Germinal center (tissue), 1 donor: ENCODE results near the gene ZNF593OS.

ENCODE experiments used
- DNase-seq: peaks from one replicate; pipeline ENCODE4 v3.0.0; 2012; ENCODE audit warnings: mixed read lengths, low spot score

Gene ZNF593OS

DNA sequence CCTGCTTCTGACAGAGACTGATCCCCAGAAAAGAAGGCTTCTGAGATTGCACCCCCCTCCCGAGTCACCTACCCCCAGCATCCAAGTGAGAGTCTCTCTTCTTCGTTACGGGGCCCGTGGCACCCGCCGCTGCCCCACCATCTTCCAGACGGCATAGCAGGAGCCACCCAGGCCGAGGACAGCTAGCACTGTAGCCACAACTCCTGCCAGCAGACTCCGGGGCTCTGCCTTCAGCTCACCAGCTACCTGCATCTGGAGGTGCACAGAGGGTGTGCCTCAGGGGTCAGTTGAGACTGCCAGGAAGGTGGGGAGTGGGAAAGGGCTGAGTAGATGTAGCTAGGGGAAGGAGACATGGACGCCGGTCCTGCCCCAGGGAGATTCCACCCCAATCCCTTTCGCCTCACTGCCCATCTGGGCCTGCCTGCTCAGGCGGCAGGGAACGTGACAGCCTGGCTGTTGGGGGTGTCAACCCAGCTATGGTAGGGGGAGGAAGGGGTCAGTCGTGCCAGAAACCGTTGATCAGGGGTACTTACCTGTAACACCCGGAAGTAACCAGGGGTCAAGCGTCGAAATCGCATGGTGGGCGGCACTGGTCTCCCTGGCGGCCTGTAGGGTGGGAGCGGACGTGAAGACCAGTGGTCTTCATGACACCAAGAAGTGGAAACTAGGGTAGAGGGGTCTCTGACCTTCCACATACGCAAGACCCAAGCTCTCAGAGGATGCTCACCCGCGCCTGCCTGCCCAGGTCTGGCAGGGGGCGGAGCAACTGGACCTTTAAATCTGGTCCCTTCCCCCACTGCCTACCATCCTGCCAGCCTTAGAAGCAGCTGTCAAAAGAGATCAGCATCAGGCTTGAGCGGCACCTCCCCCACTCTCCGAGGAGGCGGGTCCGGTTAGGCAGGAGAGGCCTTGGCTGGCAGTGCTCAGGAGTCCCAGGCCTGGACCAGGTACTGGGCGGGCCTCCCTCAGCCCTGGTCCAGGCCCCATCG, at the start of gene ZNF593OS:
ZNF593OS (minus strand) TSS at position 749 of the 989 bp plus-strand sequence; CDS start at position 578, 171 bp downstream.
- no peak for DNase-seq

DNA sequence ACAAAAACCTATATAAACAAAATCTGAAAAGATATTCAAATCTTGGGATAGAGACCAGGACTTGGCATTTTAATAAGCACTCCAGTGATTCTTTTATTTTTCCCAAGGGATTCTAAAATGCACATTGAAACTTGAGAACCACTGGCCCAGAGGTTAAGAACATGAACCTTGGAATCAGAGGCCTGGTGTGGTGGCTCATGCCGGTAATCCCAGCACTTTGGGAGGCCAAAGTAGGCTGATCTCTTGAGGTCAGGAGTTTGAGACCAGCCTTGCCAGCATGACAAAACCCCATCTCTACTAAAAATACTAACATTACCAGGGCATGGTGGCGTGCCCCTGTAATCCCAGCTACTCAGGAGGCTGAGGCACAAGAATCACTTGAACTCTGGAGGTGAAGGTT, 49.5 kb upstream of the ZNF593OS start:
- no peak for DNase-seq

DNA sequence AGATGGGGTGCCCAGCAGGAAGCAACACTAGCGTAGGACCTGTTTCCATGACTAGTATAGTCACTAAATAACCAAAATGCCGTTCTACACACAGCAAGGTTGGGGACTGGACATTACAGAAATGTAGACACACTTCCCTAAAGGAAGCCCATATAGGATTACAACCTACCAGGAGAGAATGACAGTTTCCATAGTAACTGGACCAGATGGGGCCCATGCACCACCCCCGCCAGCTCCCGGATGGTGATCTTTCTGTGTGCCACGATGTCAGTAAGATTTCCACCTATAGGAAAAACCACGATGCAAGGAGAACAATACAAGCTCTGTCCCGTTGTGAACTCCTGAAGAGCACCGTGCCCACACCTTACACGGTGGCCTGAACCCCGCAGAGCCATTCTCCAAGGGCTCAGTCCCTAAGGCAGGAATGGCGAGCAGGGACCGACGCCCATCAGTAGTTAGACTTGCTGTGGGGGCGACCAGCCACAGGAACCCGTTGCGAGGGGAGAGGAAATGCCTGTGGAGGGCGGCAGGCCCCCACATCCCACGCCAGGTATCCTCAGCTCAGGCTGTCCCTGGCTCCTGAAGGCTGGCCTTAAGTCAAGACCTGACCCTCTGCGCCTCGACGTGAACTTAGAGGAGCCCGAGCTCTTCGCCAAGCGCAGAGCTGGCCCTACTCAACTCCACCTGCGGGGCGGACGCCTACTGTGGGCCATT, 48.7 kb upstream of the ZNF593OS start:
- no peak for DNase-seq

DNA sequence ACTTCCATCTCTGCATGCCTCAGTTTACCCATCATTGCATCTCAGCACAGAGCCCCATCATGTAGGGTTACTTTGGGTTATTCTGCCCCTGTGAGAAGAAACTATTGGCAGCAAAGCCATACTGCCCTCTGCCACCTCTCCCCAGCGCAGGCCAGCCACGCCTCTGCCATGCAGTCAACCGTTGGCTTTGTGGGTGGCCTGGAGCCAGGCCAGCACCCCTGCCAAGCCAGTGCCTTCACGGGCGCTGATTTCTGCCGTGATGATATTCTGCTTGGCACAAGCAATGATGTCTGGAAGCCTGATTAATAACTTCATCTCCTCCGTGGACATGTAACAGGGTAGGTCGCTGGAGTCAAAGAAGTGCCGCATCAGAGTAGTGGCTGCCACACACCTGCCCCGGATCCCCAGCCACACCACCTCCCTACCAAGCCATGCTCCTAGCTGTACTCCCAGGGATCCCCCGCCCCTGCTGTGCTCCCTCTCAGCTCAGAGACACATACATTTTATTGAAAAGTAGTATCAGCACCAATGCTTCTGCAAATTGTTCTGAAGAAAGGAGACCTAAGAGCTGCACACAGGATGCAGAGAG, 47.4 kb upstream of the ZNF593OS start:
- DNase-seq = no peak

DNA sequence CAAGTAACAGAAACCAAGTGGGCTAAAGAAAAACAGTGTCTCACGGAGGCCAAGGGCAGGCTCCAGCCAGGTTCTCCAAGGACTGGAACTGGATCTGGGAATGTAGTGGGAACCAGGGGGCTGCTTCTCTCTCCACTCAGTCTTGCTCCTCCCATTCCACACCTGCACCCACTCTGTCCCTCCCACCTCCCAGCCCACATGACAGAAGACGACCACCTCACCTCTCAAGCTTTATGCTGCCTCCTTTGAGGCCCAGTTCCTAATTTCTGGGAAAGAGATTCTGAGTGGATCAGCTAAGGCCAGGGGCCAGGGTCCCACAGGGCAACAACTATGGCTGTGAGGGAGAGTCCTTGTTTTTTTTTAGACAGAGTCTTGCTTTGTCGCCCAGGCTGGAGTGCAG, 43.6 kb upstream of the ZNF593OS start:
- DNase-seq = no peak

DNA sequence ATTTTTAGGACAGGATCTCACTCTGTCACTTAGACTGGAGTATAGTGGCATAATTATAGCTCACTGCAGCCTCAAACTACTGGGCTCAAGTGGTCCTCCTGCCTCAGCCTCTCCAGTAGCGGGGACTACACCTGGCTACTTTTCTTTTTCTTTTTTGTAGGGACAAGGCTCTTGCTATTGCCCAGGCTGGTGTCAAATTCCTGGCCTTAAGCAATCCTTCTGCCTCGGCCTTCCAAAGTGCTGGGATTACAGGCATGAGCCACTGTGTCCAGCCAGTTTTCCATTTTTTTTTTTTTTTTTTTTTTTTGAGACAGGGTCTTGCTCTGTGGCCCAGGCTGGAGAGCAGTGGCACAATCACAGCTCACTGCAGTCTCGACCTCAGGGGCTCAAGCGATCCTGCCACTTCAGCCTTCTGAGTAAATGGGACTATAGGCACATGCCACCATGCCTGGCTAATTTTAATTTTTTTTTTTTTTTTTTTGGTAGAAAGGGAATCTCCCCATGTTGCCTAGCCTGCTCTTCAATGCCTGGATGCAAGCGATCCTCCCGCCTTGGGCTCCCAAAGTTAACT, 41.8 kb upstream of the ZNF593OS start:
- DNase-seq = no peak

DNA sequence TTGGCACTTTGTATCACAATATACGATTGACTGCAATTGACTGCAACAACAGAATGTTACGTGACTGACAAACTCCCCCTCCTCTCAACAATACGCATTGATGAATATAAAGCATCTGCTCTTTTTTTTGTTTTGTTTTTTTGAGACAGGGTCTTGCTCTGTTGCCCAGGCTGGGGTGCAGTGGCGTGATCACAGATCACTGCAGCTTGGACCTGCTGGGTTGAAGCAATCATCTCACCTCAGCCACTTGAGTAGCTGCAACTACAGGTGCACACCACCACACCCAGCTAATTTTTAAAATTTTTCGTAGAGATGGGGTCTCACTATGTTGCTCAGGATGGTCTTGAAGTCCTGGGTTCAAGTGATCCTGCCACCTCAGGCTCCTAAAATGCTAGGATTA, 41.1 kb upstream of the ZNF593OS start:
- no peak for DNase-seq

DNA sequence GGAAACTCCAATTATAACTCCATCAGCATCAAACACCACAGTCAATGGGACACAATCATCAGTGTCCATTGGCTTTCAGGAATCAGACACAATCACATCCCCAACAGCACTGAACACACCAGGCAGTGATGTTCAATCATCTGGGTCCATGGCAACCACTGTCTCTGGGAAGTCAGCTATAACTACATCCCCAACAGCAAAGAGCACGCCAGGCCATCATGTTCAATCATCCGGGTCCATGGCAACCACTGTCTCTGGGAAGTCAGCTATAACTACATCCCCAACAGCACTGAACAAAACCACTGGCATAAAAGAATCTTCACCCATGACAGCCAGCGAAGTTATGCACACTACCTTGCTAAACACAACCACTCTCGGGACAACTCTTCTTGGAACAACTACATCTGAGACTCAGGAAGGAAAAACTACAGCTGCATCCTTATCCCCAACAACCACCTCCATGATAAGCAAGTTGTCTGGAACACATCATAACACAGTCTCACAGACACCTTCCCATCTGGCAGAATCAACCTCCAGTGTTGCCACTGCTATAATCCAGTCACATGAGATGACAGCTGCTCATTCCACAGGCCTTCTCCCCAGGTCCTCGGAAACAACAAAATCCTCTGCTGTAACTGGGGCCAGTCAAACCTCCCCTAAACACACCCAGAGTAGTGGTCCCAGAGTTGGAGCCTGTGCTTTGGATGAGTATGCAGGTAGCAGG, 38.7 kb upstream of the ZNF593OS start:
- DNase-seq = no peak

DNA sequence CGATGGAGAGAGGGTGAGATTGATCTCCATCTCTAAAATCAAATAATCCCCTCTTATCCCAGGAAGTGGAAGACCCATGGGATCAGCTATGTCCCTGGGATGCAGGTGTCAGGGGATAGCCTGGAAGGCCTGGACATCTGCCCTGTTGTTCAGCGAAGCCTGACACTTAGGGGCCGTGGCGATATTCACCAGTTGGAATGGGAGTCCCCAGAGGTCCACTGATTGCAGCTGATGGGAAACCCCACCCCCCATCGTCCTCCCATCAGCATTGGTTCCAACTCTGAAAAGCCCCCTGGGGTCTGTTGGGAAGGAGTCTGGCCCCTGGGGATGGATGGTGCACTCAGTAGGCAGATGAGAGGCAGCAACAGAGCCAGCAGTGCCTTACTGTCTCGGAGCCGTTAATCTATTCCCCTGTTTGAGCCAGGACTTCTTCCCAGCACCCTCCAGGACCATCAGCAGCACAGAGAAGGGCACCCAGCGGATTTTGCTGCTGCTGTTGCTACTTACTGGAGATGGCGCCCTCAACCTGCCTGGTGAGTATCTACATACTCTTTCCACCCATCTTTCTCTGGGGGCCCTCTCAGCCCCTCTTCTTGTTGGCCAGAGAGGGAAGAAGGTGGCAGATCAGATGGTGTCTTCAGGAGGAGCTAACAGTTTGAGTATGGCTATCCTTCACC, 32.1 kb upstream of the ZNF593OS start:
- DNase-seq = no peak

DNA sequence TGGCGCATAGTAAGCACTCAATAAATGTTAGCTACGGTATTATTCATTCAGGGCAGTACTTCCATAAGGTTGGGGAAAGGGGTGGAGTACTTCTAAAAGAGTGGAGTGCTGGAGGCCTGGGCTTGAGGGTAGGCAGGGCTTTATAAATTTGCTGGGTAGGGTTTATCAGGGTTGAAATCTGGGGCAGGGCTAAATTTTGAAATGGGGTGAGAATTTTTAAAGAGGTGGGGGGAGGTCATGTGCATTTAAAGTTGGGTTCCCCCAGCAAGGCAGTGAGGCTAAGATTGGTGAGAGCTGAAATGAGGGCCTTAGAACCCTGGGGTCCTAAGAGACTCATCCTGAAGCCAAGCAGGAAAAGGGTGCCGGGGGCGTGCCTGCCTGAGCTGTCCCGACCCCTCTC, 28.8 kb upstream of the ZNF593OS start:
- no peak for DNase-seq

DNA sequence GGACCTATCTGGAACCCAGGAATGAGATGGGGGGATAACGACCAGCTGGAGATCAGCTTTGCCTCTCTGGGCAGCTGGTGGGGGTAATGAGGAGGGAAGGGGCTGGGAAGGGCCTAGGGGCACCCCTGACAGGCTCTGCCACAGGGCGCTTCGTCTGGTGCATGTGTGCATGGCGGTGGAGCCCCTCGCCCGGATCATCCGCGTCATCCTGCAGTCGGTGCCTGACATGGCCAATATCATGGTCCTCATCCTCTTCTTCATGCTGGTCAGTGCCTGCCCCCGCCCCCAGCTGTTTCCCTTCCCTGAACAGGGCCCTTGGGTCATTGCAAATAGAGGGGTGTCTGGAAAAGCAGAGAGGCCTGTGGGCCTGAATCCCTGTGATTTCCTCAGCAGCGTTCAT, 26.2 kb upstream of the ZNF593OS start:
- no peak for DNase-seq

DNA sequence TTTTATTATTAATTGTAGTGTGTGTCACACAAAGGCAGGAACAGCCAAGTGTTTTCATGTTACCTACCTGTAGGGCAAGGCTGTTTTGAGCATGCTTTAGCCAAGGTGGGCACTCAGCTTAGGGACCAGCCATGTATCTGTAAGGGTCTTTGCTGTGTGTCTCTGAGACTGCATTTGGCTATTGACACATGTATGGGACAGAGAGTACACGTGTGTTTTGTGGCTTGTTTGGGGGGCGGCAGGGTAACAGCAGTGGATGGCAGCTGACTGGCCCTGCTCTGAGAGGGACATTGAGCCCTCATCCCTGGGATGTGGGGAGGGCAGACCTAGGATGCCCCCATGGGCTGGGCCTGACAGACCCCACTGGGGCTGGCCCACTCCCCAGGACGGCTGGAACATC, 25.7 kb upstream of the ZNF593OS start:
- no peak for DNase-seq

DNA sequence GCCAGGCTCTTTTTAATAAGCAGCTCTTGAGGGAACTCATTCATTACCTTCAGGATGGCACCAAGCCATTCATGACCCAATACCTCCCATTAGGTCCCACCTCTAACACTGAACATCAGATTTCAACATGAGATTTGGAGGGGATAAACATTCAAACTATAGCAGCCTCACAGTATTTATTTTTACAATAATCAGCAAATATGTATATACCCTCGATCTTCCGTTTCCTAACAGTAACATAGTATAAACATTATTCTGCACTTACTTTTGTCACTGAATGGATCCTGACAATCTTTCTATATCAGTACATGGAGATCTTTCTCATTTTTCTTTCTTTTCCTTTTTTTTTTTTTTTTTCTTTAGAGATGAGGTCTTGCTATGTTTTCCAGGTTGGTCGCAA, 24.2 kb upstream of the ZNF593OS start:
- no peak for DNase-seq

DNA sequence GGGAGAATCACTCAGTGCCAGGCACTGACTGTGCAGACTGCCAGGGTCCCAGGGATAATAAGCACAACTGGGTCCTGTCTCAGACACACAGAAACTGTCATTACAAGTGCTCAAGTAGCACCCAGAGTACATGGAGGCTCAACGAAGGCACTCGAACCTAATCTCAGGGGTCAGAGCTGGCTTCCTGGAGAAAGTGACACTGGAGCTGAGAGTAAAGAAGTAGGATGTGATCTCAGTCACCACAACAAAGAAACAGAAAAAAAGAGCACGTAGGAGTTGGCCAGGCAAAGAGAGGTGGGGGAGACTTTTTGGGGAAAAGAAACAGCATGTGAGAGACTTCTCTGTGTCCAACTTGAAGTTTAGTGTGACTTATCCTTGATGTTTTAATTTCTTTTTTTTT, 20.1 kb upstream of the ZNF593OS start:
- DNase-seq = no peak

DNA sequence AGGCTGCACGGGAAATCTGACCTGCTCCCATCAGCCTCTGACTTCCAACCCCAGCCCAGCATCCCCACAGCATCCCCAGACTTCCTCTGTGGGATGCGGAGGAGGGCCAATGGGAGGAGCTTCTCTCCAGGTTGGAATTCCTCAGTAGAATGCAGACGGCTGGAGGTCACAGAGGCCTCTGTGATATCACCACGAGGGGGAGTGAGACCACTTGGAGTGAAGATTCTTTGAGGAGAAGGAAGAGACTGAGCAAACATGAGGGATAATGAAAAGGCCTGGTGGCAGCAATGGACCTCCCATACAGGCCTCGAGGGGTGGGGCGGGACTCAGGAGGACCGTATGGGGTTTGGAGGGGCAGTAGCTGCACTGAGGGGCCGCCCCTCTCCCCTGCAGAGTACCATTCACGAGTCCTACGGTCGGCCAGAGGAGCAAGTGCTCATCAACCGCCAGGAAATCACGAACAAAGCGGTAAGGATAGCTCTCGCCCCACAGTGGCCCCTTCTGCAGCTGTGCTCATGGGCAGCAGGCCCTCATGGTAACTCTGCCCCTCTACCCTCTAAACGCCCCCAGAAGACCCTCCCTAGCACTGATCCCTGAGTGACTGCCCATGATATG, 18.8 kb upstream of the ZNF593OS start, which contains the start of gene CATSPER4:
CATSPER4 (plus strand) TSS at position 230 of the 615 bp plus-strand sequence; CDS start at position 256, 26 bp downstream.
- no peak for DNase-seq

DNA sequence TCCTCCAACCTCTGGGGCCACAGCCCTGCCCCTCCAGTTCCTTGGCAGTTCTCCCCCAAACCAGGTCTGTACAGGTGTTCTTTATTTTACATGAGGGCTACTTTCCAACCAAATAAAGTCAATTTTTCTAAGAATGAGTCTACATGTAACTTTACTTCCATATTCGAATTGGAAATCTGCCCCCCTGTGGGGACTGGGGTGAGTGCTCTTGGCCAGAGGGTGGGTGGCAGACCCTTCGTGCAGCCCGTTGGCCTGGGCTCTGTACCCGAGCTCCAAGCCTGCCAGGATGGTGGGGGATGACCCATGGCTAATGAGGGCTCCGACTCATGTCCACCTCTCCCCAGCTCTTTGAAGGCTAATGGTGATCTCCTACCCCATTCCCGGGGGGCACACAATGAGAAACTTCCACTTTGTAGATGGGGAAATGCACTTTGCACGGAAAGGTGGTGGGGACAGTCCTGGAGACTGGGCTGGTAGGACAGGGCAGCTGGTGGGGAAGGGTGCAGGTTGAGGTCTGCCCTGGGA, 18.2 kb upstream of the ZNF593OS start:
- no peak for DNase-seq

DNA sequence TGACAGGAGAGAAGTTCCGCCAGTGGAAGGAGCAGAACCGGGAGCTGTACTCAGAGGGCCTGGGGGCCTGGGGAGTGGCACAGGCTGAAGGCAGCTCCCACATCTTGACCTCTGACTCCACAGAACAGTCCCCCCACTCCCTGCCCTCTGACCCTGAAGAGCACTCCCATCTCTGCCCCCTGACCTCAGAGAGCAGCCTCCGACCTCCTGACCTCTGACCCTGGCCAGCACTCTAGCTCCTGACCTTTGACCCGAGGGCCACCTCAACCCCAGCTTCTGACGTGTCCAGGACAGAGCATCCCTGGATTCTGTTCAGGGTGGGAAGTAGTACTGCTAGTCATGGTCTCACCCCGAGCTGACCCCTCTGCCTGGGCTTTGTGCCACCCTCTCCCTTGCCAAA, 17.7 kb upstream of the ZNF593OS start:
- DNase-seq = no peak

DNA sequence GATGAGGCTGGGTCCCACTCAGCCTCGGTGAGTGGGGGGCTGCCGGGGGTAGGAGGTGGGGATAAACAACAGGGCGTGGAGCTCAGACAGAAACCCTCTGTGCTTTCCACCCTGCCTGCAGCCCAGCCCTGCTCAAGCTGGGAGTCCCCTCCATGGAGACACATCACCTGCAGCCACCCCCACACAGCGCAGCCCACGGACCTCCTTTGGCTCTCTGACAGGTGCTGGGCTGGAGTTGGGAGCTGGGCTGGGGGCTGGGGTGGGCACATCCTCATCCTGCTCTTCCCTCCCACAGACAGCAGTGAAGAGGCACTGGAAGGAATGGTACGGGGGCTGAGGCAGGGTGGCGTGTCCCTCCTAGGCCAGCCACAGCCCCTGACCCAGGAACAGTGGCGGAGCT, 16.8 kb upstream of the ZNF593OS start:
- no peak for DNase-seq

DNA sequence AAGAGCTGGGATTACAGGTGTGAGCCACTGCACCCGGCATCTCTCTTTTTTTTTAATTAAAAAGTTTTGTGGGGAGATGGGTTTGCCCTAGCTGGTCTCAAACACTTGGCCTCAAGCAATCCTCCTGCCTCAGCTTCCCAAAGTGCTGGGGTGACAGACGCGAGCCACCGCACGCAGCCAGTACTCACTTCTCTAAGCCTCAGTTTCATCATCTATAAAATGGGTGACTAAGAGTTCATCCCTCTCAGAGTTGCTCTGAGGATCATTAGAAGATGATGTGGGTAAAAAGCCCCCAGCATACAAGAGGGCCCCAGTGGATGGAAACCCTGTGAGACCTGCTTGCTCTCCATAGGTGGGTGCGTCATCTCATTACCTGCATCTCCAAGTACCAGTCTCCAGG, 16.2 kb upstream of the ZNF593OS start:
- DNase-seq = no peak

DNA sequence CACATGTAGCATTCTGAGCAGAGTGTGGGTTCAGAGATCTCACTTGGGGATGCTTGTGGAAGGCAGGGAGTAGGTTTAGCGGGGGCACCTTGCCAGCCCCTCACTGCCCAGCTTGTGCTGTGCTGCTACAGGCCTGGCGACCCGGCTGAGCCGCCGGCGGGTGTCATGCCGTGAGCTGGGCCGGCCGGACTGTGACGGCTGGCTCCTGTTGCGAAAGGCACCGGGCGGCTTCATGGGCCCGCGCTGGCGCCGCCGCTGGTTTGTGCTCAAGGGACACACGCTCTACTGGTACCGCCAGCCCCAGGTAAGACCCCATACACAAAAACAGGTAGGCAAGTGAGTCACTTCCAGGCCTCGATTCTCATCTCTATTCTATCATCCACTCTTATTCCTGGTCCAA, 13.3 kb upstream of the ZNF593OS start:
- DNase-seq = no peak
